ENCODE data around the gene CTH.
"Not testable (repeated sequence)": the region's sequence is repeated elsewhere in the genome, so short reads cannot be mapped to it uniquely, and the experiment has no call there.

The CTH gene

GRCh38 chr1:70410604-70411359 lies at the start of gene CTH:
Gene CTH, plus strand, starts transcription at chr1:70411268. Its CDS starts 148 bp downstream, at chr1:70411416.
- peaks cover 14% of the 10 kb centered on the region for H3K36me3 ChIP-seq (ENCODE audit: control insufficient read depth, insufficient read depth, low read length)
- no peaks in the 10 kb centered on the region for H3K9me3 ChIP-seq (ENCODE audit: control insufficient read depth, insufficient read depth, low read length)
- no peaks in the 10 kb centered on the region for H3K27me3 ChIP-seq (ENCODE audit: control insufficient read depth, insufficient read depth, low read length)
- H3K9ac ChIP-seq (ENCODE audit: low read depth, low read length) = peak within 1 kb of the TSS; percentile 91
- H3K27ac ChIP-seq (ENCODE audit: low read depth, low read length) = peak within 1 kb of the TSS; percentile 98
- 0 out of 2 replicates have a peak, but pooled peaks cover 12% of the 10 kb centered on the region for H3K4me1 ChIP-seq (ENCODE audit: control insufficient read depth, insufficient read depth, low read length)
- peak within 1 kb of the TSS; percentile 89 for H3K4me3 ChIP-seq (ENCODE audit: low read depth, low read length)

GRCh38 chr1:70361727-70362398 lies 49.2 kb upstream of the CTH start:
- Histone ChIP-seq H3K36me3 (ENCODE audit: control insufficient read depth, insufficient read depth, low read length) (no peaks in the 10 kb centered on the region), H3K4me3 (ENCODE audit: low read depth, low read length) (no peak overlapping the region), H3K27me3 (ENCODE audit: control insufficient read depth, insufficient read depth, low read length) (no peaks in the 10 kb centered on the region), H3K27ac (ENCODE audit: low read depth, low read length) (peak overlapping the region; percentile 68), H3K4me1 (ENCODE audit: control insufficient read depth, insufficient read depth, low read length) (peaks cover 6% of the 10 kb centered on the region; the same call in 1 of the 2 replicates), H3K9ac (ENCODE audit: low read depth, low read length) (no peak overlapping the region), H3K9me3 (ENCODE audit: control insufficient read depth, insufficient read depth, low read length) (no peaks in the 10 kb centered on the region)

- H3K27ac ChIP-seq (ENCODE audit: low read depth, low read length) = no peak overlapping the region
- H3K36me3 ChIP-seq (ENCODE audit: control insufficient read depth, insufficient read depth, low read length) = no peaks in the 10 kb centered on the region
- peaks cover 6% of the 10 kb centered on the region; the same call in 1 of the 2 replicates for H3K4me1 ChIP-seq (ENCODE audit: control insufficient read depth, insufficient read depth, low read length)
- H3K27me3 ChIP-seq (ENCODE audit: control insufficient read depth, insufficient read depth, low read length) = no peaks in the 10 kb centered on the region
- H3K9me3 ChIP-seq (ENCODE audit: control insufficient read depth, insufficient read depth, low read length) = no peaks in the 10 kb centered on the region
- no peak overlapping the region for H3K4me3 ChIP-seq (ENCODE audit: low read depth, low read length)
- H3K9ac ChIP-seq (ENCODE audit: low read depth, low read length) = no peak overlapping the region
Observed at GRCh38 chr1:70364439-70364838, 46.6 kb upstream of the CTH start.

- not testable (repeated sequence) for H3K9ac ChIP-seq (ENCODE audit: low read depth, low read length); H3K9me3 ChIP-seq (ENCODE audit: control insufficient read depth, insufficient read depth, low read length); H3K36me3 ChIP-seq (ENCODE audit: control insufficient read depth, insufficient read depth, low read length); H3K4me1 ChIP-seq (ENCODE audit: control insufficient read depth, insufficient read depth, low read length); H3K27ac ChIP-seq (ENCODE audit: low read depth, low read length); H3K4me3 ChIP-seq (ENCODE audit: low read depth, low read length); H3K27me3 ChIP-seq (ENCODE audit: control insufficient read depth, insufficient read depth, low read length)
Observed at GRCh38 chr1:70366425-70366952, 44.6 kb upstream of the CTH start.

GRCh38 chr1:70366997-70367396 lies 44.1 kb upstream of the CTH start:
- not testable (repeated sequence) for H3K4me1 ChIP-seq (ENCODE audit: control insufficient read depth, insufficient read depth, low read length); H3K36me3 ChIP-seq (ENCODE audit: control insufficient read depth, insufficient read depth, low read length); H3K27ac ChIP-seq (ENCODE audit: low read depth, low read length); H3K27me3 ChIP-seq (ENCODE audit: control insufficient read depth, insufficient read depth, low read length); H3K4me3 ChIP-seq (ENCODE audit: low read depth, low read length); H3K9me3 ChIP-seq (ENCODE audit: control insufficient read depth, insufficient read depth, low read length); H3K9ac ChIP-seq (ENCODE audit: low read depth, low read length)

GRCh38 chr1:70367397-70367796 lies 43.7 kb upstream of the CTH start:
- H3K27ac ChIP-seq (ENCODE audit: low read depth, low read length); H3K4me1 ChIP-seq (ENCODE audit: control insufficient read depth, insufficient read depth, low read length); H3K27me3 ChIP-seq (ENCODE audit: control insufficient read depth, insufficient read depth, low read length); H3K9ac ChIP-seq (ENCODE audit: low read depth, low read length); H3K36me3 ChIP-seq (ENCODE audit: control insufficient read depth, insufficient read depth, low read length); H3K4me3 ChIP-seq (ENCODE audit: low read depth, low read length); H3K9me3 ChIP-seq (ENCODE audit: control insufficient read depth, insufficient read depth, low read length): not testable (repeated sequence)

GRCh38 chr1:70371586-70371985 lies 39.5 kb upstream of the CTH start:
- not testable (repeated sequence) for H3K4me3 ChIP-seq (ENCODE audit: low read depth, low read length); H3K9me3 ChIP-seq (ENCODE audit: control insufficient read depth, insufficient read depth, low read length); H3K27me3 ChIP-seq (ENCODE audit: control insufficient read depth, insufficient read depth, low read length); H3K9ac ChIP-seq (ENCODE audit: low read depth, low read length); H3K36me3 ChIP-seq (ENCODE audit: control insufficient read depth, insufficient read depth, low read length); H3K27ac ChIP-seq (ENCODE audit: low read depth, low read length)
- H3K4me1 ChIP-seq (ENCODE audit: control insufficient read depth, insufficient read depth, low read length) = peaks cover 12% of the 10 kb centered on the region

GRCh38 chr1:70372426-70372825 lies 38.6 kb upstream of the CTH start:
- no peaks in the 10 kb centered on the region for H3K9me3 ChIP-seq (ENCODE audit: control insufficient read depth, insufficient read depth, low read length)
- H3K36me3 ChIP-seq (ENCODE audit: control insufficient read depth, insufficient read depth, low read length) = no peaks in the 10 kb centered on the region
- no peaks in the 10 kb centered on the region for H3K27me3 ChIP-seq (ENCODE audit: control insufficient read depth, insufficient read depth, low read length)
- no peak overlapping the region for H3K27ac ChIP-seq (ENCODE audit: low read depth, low read length)
- no peak overlapping the region for H3K9ac ChIP-seq (ENCODE audit: low read depth, low read length)
- peaks cover 12% of the 10 kb centered on the region for H3K4me1 ChIP-seq (ENCODE audit: control insufficient read depth, insufficient read depth, low read length)
- no peak overlapping the region for H3K4me3 ChIP-seq (ENCODE audit: low read depth, low read length)

- H3K9me3 ChIP-seq (ENCODE audit: control insufficient read depth, insufficient read depth, low read length); H3K27me3 ChIP-seq (ENCODE audit: control insufficient read depth, insufficient read depth, low read length); H3K4me3 ChIP-seq (ENCODE audit: low read depth, low read length); H3K9ac ChIP-seq (ENCODE audit: low read depth, low read length); H3K36me3 ChIP-seq (ENCODE audit: control insufficient read depth, insufficient read depth, low read length): not testable (repeated sequence)
- H3K4me1 ChIP-seq (ENCODE audit: control insufficient read depth, insufficient read depth, low read length) = peaks cover 12% of the 10 kb centered on the region
- peak overlapping the region; percentile 31 for H3K27ac ChIP-seq (ENCODE audit: low read depth, low read length)
Observed at GRCh38 chr1:70373580-70373979, 37.5 kb upstream of the CTH start.

GRCh38 chr1:70376196-70376595 lies 34.9 kb upstream of the CTH start:
- Histone ChIP-seq H3K27ac (ENCODE audit: low read depth, low read length) (no peak overlapping the region), H3K9ac (ENCODE audit: low read depth, low read length) (no peak overlapping the region), H3K36me3 (ENCODE audit: control insufficient read depth, insufficient read depth, low read length) (no peaks in the 10 kb centered on the region)

GRCh38 chr1:70382682-70383081 lies 28.4 kb upstream of the CTH start:
- H3K9me3 ChIP-seq (ENCODE audit: control insufficient read depth, insufficient read depth, low read length) = no peaks in the 10 kb centered on the region
- no peaks in the 10 kb centered on the region for H3K27me3 ChIP-seq (ENCODE audit: control insufficient read depth, insufficient read depth, low read length)
- H3K9ac ChIP-seq (ENCODE audit: low read depth, low read length) = no peak overlapping the region
- H3K27ac ChIP-seq (ENCODE audit: low read depth, low read length) = no peak overlapping the region
- H3K36me3 ChIP-seq (ENCODE audit: control insufficient read depth, insufficient read depth, low read length) = no peaks in the 10 kb centered on the region
- no peak overlapping the region for H3K4me3 ChIP-seq (ENCODE audit: low read depth, low read length)
- no peaks in the 10 kb centered on the region for H3K4me1 ChIP-seq (ENCODE audit: control insufficient read depth, insufficient read depth, low read length)

More at GRCh38 chr1:70376196-70376595, 34.9 kb upstream of the CTH start:
- peaks cover 12% of the 10 kb centered on the region for H3K4me1 ChIP-seq (ENCODE audit: control insufficient read depth, insufficient read depth, low read length)
- no peak overlapping the region for H3K4me3 ChIP-seq (ENCODE audit: low read depth, low read length)
- no peaks in the 10 kb centered on the region for H3K9me3 ChIP-seq (ENCODE audit: control insufficient read depth, insufficient read depth, low read length)
- no peaks in the 10 kb centered on the region for H3K27me3 ChIP-seq (ENCODE audit: control insufficient read depth, insufficient read depth, low read length)
